ENCODE results near the gene ZNF334.

Gene ZNF334

GRCh38 chr20:46512943-46513844 lies at the start of gene ZNF334:
ZNF334 (minus strand) TSS chr20:46513559; CDS start chr20:46512102, 1,457 bp downstream.
- DNase-seq, result no peak

DNA sequence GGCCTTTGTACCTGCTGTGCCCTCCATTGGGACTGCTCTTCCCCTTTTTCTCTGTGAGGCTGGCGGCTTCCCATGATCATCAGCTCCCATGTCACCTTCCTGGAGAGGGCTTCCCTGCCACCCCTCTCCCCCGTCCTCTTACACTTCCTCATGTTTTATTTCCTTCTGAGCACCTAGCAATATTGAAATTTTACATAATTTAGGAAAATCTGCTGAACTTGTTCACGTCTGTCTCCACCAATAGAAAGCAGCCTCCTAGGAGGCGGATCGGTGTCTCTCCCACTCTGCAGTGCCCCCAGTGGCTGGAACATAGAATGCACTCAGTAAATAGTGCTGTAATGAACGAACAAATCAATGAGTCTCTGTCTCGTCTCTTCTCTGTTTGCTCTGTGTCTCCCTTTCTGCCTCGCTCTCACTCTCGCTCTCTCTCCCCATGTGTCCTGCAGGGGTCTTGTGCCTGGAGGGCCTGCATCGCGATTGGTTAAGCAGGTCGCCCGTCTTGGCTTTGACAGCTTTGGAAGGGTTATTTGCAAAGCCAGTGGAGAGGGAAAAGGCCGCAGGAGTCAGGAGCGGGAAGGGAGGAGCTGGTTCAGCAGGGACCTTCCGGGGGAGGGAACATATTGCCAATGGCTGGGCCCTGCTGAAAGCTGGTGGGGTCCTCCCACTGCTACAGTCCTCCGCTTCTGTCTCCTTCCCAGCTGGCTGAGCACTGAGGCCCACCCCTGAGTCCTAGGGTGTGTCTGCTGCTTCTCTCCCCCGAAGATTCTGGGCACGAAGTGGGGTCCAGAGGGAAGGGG lies 49.2 kb upstream of the ZNF334 start:
- DNase-seq, result peak; percentile 48 to 63

- no peak for DNase-seq
Observed at GRCh38 chr20:46562009-46562372, 48.6 kb upstream of the ZNF334 start.

DNA sequence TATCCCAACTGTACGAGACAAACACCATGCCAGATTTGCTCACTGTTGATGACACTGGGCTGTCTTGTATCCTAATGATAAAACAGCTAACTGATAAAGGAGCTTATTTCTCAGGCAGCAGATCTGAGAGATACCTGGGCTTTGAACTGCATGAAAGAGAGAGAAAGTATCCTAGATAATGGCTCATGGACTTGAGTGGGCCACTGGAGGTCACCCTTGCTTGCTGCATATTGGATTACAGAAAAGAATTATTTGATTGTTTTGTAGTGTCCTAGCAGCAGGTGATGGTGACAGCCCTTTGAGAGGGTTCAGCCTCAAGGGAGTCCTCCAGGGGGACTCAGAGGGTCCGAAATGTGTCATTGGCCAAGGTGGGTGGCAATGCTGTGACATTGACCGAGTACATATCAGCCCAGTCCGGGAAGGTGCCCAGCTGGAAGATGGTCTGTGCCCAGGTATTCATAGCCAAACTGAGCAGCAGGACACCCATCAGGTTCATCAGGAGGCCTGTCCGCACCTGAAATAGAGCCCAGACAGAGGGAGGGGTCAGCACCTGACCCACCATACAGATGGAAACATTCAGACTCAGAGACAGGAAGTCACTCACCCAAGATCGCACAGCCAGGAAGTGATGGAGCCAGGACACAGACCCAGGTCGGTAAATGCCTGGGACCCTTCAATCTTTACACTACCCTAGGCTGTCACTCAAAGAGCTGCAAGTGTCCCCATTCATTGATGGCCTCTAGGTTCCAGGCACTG lies 46.5 kb upstream of the ZNF334 start:
- no peak for DNase-seq

DNA sequence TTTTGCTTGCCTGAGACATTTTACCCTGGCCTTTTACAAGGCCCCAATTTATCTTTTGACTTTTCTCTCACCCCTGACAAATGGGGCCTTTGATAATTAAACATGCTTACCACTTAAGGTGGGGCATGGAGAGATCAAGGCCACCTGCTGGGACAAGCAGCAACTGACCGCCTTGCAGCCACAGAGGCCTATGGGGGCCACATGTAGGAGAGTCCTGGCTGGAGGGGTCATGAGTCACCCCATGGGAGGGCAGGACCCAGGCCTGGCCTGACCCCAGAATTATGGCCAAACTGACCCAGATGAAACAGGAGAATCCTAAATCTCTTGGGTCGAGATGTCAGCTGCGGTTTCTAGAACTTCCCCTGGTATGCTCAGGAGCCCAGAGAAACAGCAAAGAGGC lies 45.6 kb upstream of the ZNF334 start:
- DNase-seq, result no peak

GRCh38 chr20:46558511-46558959 lies 45.2 kb upstream of the ZNF334 start:
- no peak for DNase-seq

DNA sequence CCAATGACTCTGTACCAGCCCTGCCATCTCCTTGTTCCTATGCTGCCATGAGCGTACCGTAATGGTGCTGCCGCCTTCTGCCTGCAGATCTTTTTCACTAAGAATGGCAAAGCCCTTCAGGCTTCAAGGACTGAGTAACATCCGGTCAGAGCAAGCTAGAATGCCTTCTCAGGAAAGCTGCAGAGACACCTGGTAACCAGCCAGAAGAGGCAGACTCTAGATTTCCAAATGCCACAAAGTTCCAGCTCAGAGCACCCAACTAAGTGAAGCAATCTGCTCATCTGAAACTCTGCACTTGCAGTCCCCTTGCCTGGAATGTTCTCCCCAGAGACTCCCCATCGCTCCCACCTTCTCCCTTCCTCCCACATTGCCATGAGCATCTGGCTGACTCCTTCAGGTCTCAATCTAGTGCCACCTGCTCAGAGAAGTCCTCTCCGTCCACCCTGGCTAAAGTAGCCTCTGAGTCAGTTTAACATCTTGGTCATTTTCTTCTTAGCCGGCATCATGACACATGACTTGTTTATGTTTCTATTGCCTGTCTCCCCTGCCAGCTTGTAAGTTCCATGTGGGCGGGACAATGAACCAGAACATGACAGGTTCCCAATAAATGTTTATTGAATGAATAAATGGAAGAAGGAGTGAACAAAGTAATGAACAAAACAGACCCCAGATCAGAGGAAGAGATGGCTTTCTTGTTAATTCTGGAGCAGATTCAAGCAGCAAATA lies 44.0 kb upstream of the ZNF334 start:
- DNase-seq, result no peak

GRCh38 chr20:46555370-46555956 lies 42.1 kb upstream of the ZNF334 start:
- DNase-seq, result no peak

DNA sequence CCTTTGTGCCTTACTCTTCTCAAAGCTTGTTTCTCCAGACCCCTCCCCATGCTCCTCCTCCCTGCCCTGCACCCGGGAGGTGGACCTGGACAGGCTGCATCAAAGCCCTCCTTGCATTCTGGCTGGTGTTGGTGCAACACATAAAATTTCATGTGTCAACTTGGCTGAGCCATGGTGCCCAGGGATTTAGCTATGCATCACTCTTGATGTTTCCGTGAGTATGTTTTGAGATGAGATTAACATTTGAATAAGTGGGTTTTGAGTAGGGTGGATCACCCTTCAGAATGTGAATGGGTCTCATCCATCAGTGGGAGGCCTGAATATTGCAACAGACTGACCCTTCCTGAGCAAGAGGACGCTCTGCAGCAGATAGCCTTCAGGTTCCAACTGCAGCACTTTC lies 41.5 kb upstream of the ZNF334 start:
- DNase-seq, result no peak

DNA sequence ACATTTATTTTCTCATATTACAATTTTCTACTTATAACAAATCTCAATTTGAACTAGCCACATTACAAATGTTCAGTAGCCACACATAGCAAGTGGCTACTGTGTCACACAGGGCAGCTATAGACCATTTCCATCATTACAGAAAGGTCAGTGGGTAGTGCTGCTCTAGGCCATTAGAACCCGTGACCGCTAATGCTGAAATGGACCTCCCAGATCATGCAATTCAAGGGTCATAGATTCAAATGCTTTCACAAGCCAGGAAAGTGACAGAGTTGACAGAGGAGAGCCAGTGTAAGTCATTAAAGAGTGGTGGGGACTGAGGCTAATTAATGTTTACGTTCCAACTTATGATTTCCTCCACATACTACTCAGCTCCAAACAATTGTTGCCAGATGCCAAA lies 40.6 kb upstream of the ZNF334 start:
- no peak for DNase-seq

DNA sequence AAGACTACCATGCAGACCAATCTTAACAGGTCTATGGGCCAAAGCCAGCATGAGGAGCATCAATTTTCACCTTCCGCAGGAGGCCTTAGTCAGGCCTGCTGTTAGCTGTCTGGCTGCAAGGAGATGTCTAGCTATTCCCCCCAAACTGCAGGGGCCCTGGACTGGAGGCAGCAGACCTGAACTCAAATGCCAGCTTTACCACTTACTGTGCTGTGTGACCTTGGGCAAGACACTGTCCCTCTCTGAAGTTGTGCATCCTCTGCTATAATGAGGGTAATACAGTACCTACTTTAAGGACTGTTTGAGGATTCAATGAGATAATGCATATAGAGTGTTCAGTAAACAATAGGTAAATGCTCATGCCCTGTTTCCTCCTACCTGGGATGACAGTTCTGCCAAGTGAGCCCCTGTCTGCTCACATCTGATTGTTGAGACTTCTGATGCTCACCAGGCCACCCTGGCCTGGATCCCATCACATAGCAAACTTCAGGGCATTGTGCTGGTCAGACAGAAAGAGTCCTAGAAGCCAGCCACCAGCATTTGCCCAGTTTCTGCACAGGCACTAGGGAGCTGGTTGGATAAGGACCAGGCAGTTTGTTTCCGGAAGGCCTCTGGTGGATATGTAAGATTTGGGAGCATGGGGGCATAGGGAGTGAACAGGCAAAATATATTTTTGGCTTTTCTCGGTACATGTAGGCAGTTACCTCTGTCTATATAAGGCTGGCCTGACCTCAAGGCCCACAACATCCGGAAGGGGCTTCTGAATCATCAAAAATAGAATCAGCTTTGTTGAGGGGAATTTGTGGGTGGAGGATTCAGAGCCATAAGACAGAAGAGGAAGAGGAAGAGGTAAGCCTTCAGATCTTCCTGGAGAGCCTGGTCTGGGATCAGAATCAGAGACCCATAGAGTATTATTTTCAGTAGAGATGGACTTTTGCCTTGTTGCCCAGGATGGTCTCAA lies 39.4 kb upstream of the ZNF334 start:
- peak in 1 of 2 donors; percentile 34 for DNase-seq

DNA sequence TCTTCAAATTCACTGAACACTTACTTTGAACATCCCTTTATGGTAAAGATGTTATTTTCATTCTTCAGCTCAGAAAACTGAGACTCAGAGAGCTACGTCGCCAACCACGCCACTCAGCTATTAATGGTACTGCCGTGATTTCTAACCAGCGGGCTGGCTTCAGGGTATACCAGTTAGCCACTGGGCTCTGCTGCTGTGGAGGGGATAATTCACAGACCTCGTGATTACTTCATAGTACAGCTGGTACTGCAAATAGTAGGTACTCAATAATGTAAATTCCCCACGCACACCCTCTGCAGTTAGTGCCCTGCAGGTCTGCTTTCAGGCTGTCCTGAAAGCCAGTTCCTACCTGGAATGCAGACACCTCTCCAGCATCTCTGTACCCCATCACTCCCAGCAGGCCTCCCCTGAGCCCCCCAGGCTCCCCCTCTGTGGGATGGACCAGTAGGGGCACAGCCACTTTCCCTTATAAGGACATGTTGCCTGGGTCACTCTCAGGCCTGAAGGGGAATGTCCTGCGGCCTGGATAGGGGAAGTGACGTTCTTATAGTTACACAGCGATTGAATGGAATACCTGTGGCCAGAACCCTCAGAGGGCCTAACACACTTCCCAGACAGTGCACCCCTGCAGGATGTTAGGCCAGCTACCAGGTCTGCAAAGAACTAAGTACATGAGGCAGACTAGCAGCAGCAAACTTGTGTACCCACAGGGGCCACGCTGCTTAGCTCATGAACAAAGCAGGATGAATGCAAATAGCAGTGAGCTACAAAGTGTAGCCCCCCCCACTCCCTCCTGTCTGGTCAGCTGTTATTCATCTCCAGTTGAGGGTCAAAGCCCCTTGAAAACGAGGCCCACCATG lies 38.4 kb upstream of the ZNF334 start:
- DNase-seq, result no peak

- DNase-seq, result no peak
Observed at GRCh38 chr20:46550461-46550860, 37.1 kb upstream of the ZNF334 start, which contains the start of gene OCSTAMP. OCSTAMP (minus strand) TSS chr20:46550654; CDS start chr20:46550560, 94 bp downstream.

GRCh38 chr20:46549188-46549972 lies 36.0 kb upstream of the ZNF334 start:
- DNase-seq, result no peak

GRCh38 chr20:46548688-46549087 lies 35.3 kb upstream of the ZNF334 start:
- DNase-seq, result no peak

DNA sequence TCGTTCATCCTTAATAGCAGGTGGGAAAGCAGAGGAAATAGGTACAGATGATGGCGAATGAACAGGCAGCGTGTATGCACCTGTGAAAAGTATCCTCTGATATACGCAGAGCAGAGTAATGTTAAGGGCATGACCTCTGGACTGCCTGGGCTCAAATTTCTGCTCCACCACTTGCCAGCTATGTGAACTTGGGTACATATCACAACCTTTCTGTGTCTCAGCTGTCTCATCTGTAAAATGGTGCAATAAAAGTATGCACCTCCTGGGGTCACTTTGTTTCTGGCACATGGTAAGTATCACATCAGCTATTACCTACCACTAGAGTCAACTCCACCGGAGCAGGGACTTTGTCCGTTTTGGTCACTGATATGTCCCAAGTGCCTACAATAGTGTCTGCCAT lies 34.6 kb upstream of the ZNF334 start:
- DNase-seq, result no peak

- no peak for DNase-seq
Observed at GRCh38 chr20:46546936-46547335, 33.6 kb upstream of the ZNF334 start.

DNA sequence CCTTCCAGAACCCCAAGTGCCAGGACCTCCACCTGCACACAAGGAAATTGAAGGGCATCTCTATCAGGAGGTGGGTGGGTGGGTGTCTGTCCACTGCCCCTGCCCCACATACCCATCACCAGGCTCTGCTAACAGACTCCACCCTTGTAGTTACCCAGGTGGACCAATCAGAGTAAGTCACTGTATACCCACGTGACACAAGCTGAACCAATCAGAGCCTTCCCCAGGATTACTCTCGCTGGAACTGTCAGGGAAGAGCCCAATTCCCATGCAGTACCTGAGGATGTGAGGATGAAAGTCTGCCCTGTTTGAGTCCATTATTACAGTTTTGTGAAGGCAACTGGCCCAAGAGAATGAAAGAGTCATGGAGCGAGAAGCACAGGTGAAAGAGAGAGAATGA lies 32.9 kb upstream of the ZNF334 start:
- DNase-seq, result no peak

DNA sequence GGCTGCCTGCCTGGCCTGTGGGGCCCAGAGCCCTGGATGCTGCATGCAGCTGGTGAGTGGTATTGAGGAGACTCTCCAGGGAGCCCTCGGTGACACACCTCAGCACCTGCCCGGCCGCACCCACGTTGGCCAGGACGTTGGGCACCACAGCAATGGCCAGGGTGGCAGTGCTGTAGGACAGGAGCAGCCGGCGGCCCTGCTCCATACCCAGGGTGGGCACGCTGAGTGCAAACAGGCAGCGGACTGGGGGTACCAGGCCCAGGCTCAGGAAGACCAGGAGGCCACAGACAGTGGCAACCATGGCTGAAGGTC lies 32.4 kb upstream of the ZNF334 start:
- DNase-seq, result no peak
